CD4-positive, alpha-beta T cell (primary cell): Measurements from ENCODE around the gene PSTK. TPM values are rescaled to one million over a fixed set of nuclear protein-coding genes. Genes with fewer than 3 reads are reported as not detected.

Experiments used
- ATAC-seq: fragments of 200-7000 bp; cut with Tn5 transposase; one replicate; pipeline ENCODE4 v1.10.0; 2022; ENCODE audit warnings: mild to moderate bottlenecking; ENCODE audit not compliant: poor library complexity
- CTCF ChIA-PET: fragments of 350-600 bp; sonication (Branson Sonifier 250); formaldehyde crosslinking; loops from one replicate; lab custom pipeline; 2021; ENCODE audit warnings: antibody characterized with exemption, inconsistent platforms; lab: Charles Lee
- POLR2A ChIA-PET: fragments of 350-600 bp; sonication (Branson Sonifier 250); formaldehyde crosslinking; loops from one replicate; lab custom pipeline; 2021; ENCODE audit warnings: antibody characterized with exemption, inconsistent platforms; lab: Charles Lee
- DNase-seq, 14 experiments: peaks; one replicate each; pipeline ENCODE4 v3.0.0-alpha.2; 2013 to 2020; ENCODE audit warnings: mixed read lengths in 2 of 14
- H3K27ac ChIP-seq, 2 donors: one replicate each; pipeline versions ENCODE4 v1.5.1 to v1.7.0; 2013; ENCODE audit warnings: low read length in 2 of 2, low read depth in 1 of 2, mild to moderate bottlenecking in 1 of 2
- H3K27me3 ChIP-seq, 2 experiments: 1 replicate in 1 of 2; 2 replicates in 1 of 2; pipeline versions ENCODE4 v1.6.1 to v1.7.0; 2013; ENCODE audit warnings: low read length in 2 of 2, control low read depth in 1 of 2, mild to moderate bottlenecking in 1 of 2, moderate library complexity in 1 of 2; ENCODE audit not compliant: insufficient read depth in 2 of 2, control insufficient read depth in 1 of 2
- H3K36me3 ChIP-seq: one replicate; pipeline ENCODE4 v1.6.1; 2013; ENCODE audit warnings: low read length, control low read depth; ENCODE audit not compliant: insufficient read depth
- H3K4me1 ChIP-seq: one replicate; pipeline ENCODE4 v1.6.1; 2013; ENCODE audit warnings: low read length, control low read depth; ENCODE audit not compliant: insufficient read depth
- H3K4me3 ChIP-seq: one replicate; pipeline ENCODE4 v1.5.1; 2013; ENCODE audit warnings: mild to moderate bottlenecking, low read length, moderate library complexity
- H3K9me3 ChIP-seq, 2 experiments: 1 replicate in 1 of 2; 2 replicates in 1 of 2; pipeline versions ENCODE4 v1.6.1 to v1.7.0; 2013; ENCODE audit warnings: low read length in 2 of 2, mild to moderate bottlenecking in 2 of 2, control low read depth in 1 of 2, moderate library complexity in 1 of 2; ENCODE audit not compliant: control insufficient read depth in 1 of 2, insufficient read depth in 1 of 2
- H3K27ac Mint-ChIP-seq: one replicate; pipeline ENCODE4 v1.8.0; 2020; ENCODE audit warnings: mixed read lengths
- H3K27me3 Mint-ChIP-seq: one replicate; pipeline ENCODE4 v1.8.0; 2021; ENCODE audit warnings: mixed read lengths
- H3K36me3 Mint-ChIP-seq: one replicate; pipeline ENCODE4 v1.8.0; 2021; ENCODE audit warnings: low read depth, mixed read lengths
- H3K4me1 Mint-ChIP-seq: one replicate; pipeline ENCODE4 v1.8.0; 2021; ENCODE audit warnings: low read depth, mixed read lengths
- H3K4me3 Mint-ChIP-seq: one replicate; pipeline ENCODE4 v1.8.0; 2020; ENCODE audit warnings: mild to moderate bottlenecking, mixed read lengths
- H3K9me3 Mint-ChIP-seq: one replicate; pipeline ENCODE4 v1.8.0; 2020; ENCODE audit warnings: mixed read lengths
- CTCF ChIP-seq: fragments of 200-600 bp; IDR thresholded peaks from one replicate; pipeline ENCODE4 v1.8.0; 2022; ENCODE audit warnings: antibody characterized with exemption, mild to moderate bottlenecking
- intact Hi-C, 2 experiments: fragments of 100-400 bp; cut with DNase I in 1 of 2; cut with micrococcal nuclease in 1 of 2; formaldehyde crosslinking; loops; one replicate each; pipeline versions ENCODE4 v1.15.1 to v1.9.0; 2023 to 2025; cut with DNase I, micrococcal nuclease
- total RNA-seq, 174 experiments: library from RNA in 2 of 174; stranded (reverse) in 2 of 174; gene quantifications; one replicate each; pipeline ENCODE4 v1.2.3 and lab custom pipeline; 2021 to 2026

Gene PSTK
- total RNA-seq, 2 experiments from 2014 or later: 16.1 to 18.6 TPM

GRCh38 chr10:122939856-122940543, 40.2 kb upstream of the PSTK start:
- H3K4me1 ChIP-seq: no peaks in the 10 kb centered on the region
- Mint-ChIP-seq H3K4me1 (no peaks in the 10 kb centered on the region), H3K27me3 (no peaks in the 10 kb centered on the region), H3K36me3 (peaks cover 51% of the 10 kb centered on the region), H3K4me3 (no peak overlapping the region), H3K9me3 (no peaks in the 10 kb centered on the region), H3K27ac (no peak overlapping the region)
- no peaks in the 10 kb centered on the region for H3K27me3 ChIP-seq
- H3K4me3 ChIP-seq: no peak overlapping the region
- no peak for DNase-seq
- H3K9me3 ChIP-seq: no peaks in the 10 kb centered on the region
- intact Hi-C loops: no loop called here
- H3K36me3 ChIP-seq: peaks cover 33% of the 10 kb centered on the region
- ATAC-seq: no peak
- H3K27ac ChIP-seq: no peak overlapping the region
- CTCF ChIA-PET: no interaction called here
- POLR2A ChIA-PET: no interaction called here
- no peak for TF ChIP-seq CTCF

GRCh38 chr10:122949296-122949695, 30.9 kb upstream of the PSTK start:
- POLR2A ChIA-PET: no interaction called here
- Histone ChIP-seq H3K4me1 (peaks cover 17% of the 10 kb centered on the region), H3K9me3 (peaks cover 0 to 6% of the 10 kb centered on the region in 2 experiments), H3K4me3 (no peak overlapping the region), H3K36me3 (peaks cover 27% of the 10 kb centered on the region), H3K27me3 (no peaks in the 10 kb centered on the region), H3K27ac (no peak overlapping the region)
- Mint-ChIP-seq H3K4me1 (peaks cover 32% of the 10 kb centered on the region), H3K27me3 (no peaks in the 10 kb centered on the region), H3K36me3 (peaks cover 56% of the 10 kb centered on the region), H3K9me3 (peaks cover 2% of the 10 kb centered on the region), H3K27ac (no peak overlapping the region), H3K4me3 (no peak overlapping the region)
- CTCF ChIA-PET: interaction anchor here (1.0 kb wide), 1 partner anchor 12 kb away, joined by 3 read pairs; no protein-coding TSS in a partner anchor
- no peak for TF ChIP-seq CTCF
- ATAC-seq: no peak
- no peak for DNase-seq
- intact Hi-C loops: no loop called here

- Histone ChIP-seq H3K9me3 (peaks cover 0 to 12% of the 10 kb centered on the region in 2 experiments), H3K4me3 (peak within 1 kb of the TSS; percentile 84), H3K4me1 (peaks cover 23% of the 10 kb centered on the region), H3K27ac (no peak within 1 kb of the TSS), H3K27me3 (no peaks in the 10 kb centered on the region), H3K36me3 (no peaks in the 10 kb centered on the region)
- Mint-ChIP-seq H3K36me3 (peaks cover 32% of the 10 kb centered on the region), H3K27ac (peak within 1 kb of the TSS; percentile 82), H3K9me3 (peaks cover 2% of the 10 kb centered on the region), H3K27me3 (no peaks in the 10 kb centered on the region), H3K4me1 (peaks cover 40% of the 10 kb centered on the region), H3K4me3 (peak within 1 kb of the TSS; percentile 94)
- DNase-seq (peak; percentile 94 to 100 (median 97)), ATAC-seq (peak; percentile 93)
- TF ChIP-seq CTCF: no peak
- intact Hi-C loops: loop anchor here (2.0 to 10.0 kb wide), 6 partner anchors 27 to 1029 kb away; partner anchors contain the start of genes ACADSB (in 1 of the 2), ATE1 (in 1 of the 2), IKZF5 (in 1 of the 2) and PLEKHA1 (in 1 of the 2)
- ChIA-PET POLR2A (interaction anchor here (1.2 to 2.0 kb wide), 11 partner anchors 8 to 1848 kb away, joined by 3 to 47 read pairs (median 5); partner anchors contain the start of genes ABRAXAS2, ACADSB, BUB3 and FAM24B), CTCF (interaction anchor here (1.2 to 3.0 kb wide), 2 partner anchors 10 to 26 kb away, joined by 3 to 11 read pairs; partner anchors contain the start of gene PSTK)
Measured at GRCh38 chr10:122953902-122954730, 26.1 kb upstream of the PSTK start, which contains the start of gene C10orf88. TSS of gene C10orf88 (minus strand) at chr10:122954227. CDS start at chr10:122954178, 49 bp downstream.
